Measurements from ENCODE around the gene SDHC. TPM values are rescaled to one million over a fixed set of nuclear protein-coding genes. Genes with fewer than 3 reads are reported as not detected.

Gene SDHC
- total RNA-seq, 1 experiment from 2014 or later: 221 TPM

- no peaks in the 10 kb centered on the region for H3K9me3 ChIP-seq (ENCODE audit: control insufficient read depth, insufficient read depth, low read depth, low read length)
- no peaks in the 10 kb centered on the region for H3K36me3 ChIP-seq (ENCODE audit: control insufficient read depth, insufficient read depth, low read length)
- POLR2A ChIA-PET: no interaction called here
- DNase-seq (ENCODE audit: low read depth, low spot score) (no peak), ATAC-seq (no peak)
- no peak overlapping the region for H3K4me3 ChIP-seq (ENCODE audit: low read depth in 2 of 2, low read length in 2 of 2)
- no peaks in the 10 kb centered on the region for H3K27me3 ChIP-seq (ENCODE audit: control insufficient read depth, insufficient read depth, low read length)
- in situ Hi-C loops (cut with HindIII; ENCODE audit: low pct_unique_long_range_greater_than_20kb, low sequenced_read_pairs) (no loop called here), intact Hi-C loops (cut with micrococcal nuclease; ENCODE audit: unreplicated experiment) (no loop called here)
- TF ChIP-seq, protein P1, sequence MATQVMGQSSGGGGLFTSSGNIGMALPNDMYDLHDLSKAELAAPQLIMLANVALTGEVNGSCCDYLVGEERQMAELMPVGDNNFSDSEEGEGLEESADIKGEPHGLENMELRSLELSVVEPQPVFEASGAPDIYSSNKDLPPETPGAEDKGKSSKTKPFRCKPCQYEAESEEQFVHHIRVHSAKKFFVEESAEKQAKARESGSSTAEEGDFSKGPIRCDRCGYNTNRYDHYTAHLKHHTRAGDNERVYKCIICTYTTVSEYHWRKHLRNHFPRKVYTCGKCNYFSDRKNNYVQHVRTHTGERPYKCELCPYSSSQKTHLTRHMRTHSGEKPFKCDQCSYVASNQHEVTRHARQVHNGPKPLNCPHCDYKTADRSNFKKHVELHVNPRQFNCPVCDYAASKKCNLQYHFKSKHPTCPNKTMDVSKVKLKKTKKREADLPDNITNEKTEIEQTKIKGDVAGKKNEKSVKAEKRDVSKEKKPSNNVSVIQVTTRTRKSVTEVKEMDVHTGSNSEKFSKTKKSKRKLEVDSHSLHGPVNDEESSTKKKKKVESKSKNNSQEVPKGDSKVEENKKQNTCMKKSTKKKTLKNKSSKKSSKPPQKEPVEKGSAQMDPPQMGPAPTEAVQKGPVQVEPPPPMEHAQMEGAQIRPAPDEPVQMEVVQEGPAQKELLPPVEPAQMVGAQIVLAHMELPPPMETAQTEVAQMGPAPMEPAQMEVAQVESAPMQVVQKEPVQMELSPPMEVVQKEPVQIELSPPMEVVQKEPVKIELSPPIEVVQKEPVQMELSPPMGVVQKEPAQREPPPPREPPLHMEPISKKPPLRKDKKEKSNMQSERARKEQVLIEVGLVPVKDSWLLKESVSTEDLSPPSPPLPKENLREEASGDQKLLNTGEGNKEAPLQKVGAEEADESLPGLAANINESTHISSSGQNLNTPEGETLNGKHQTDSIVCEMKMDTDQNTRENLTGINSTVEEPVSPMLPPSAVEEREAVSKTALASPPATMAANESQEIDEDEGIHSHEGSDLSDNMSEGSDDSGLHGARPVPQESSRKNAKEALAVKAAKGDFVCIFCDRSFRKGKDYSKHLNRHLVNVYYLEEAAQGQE (IDR thresholded peaks at IDR 0.05; ENCODE audit: insufficient read depth in 1 of 2, low read depth in 2 of 2, low read length in 1 of 2): no peak
- no peak for TF ChIP-seq POLR2AphosphoS5 (IDR thresholded peaks at IDR 0.05; ENCODE audit: low read depth, low read length)
- TF ChIP-seq, protein P2, sequence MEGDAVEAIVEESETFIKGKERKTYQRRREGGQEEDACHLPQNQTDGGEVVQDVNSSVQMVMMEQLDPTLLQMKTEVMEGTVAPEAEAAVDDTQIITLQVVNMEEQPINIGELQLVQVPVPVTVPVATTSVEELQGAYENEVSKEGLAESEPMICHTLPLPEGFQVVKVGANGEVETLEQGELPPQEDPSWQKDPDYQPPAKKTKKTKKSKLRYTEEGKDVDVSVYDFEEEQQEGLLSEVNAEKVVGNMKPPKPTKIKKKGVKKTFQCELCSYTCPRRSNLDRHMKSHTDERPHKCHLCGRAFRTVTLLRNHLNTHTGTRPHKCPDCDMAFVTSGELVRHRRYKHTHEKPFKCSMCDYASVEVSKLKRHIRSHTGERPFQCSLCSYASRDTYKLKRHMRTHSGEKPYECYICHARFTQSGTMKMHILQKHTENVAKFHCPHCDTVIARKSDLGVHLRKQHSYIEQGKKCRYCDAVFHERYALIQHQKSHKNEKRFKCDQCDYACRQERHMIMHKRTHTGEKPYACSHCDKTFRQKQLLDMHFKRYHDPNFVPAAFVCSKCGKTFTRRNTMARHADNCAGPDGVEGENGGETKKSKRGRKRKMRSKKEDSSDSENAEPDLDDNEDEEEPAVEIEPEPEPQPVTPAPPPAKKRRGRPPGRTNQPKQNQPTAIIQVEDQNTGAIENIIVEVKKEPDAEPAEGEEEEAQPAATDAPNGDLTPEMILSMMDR (IDR thresholded peaks at IDR 0.05): no peak
- no peak for TF ChIP-seq TCF7L2 (IDR thresholded peaks at IDR 0.05; ENCODE audit: low read depth, low read length)
- no peak for TF ChIP-seq SIN3A (IDR thresholded peaks at IDR 0.05; ENCODE audit: borderline replicate concordance, insufficient read depth, low read depth, low read length)
- H3K4me1 ChIP-seq (ENCODE audit: control insufficient read depth, insufficient read depth, low read length): no peaks in the 10 kb centered on the region
- no peak overlapping the region for H3K27ac ChIP-seq (ENCODE audit: low read length)
- BruUV-seq (replicated peaks): no TSS peak
- CTCF ChIA-PET: no interaction called here
Measured at GRCh38 chr1:161267321-161267720, 46.9 kb upstream of the SDHC start.

DNA sequence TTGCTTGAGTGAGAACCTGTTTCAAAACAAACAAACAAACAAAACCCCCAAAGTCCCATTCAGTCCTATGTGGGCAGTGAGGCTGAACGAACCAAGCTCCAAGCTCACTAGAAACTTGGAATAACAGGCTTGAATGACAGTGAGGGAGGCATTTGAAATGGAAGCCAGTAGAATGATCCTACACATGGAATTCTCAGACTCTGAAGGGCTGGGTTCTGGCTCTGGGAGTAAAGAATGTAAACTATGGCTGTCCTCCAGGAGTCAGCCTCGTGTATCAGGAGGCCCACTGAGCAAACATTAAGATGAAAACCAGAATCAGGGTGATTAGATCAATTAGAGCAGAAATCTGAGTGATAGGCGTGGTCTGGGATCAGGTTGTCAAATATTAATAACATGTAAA, 40.8 kb upstream of the SDHC start:
- CTCF ChIA-PET: no interaction called here
- in situ Hi-C loops (cut with HindIII; ENCODE audit: low pct_unique_long_range_greater_than_20kb, low sequenced_read_pairs): no loop called here
- H3K27me3 ChIP-seq (ENCODE audit: control insufficient read depth, insufficient read depth, low read length): peaks cover 4% of the 10 kb centered on the region; the same call in 1 of the 2 replicates
- H3K27ac ChIP-seq (ENCODE audit: low read length): no peak overlapping the region
- no peak for DNase-seq (ENCODE audit: low read depth, low spot score)
- no peak overlapping the region for H3K4me3 ChIP-seq (ENCODE audit: low read depth in 2 of 2, low read length in 2 of 2)
- TF ChIP-seq, protein P2 (IDR thresholded peaks at IDR 0.05): no peak
- no peaks in the 10 kb centered on the region for H3K9me3 ChIP-seq (ENCODE audit: control insufficient read depth, insufficient read depth, low read depth, low read length)
- no peaks in the 10 kb centered on the region for H3K4me1 ChIP-seq (ENCODE audit: control insufficient read depth, insufficient read depth, low read length)
- POLR2A ChIA-PET: no interaction called here
- no peak for ATAC-seq
- no peaks in the 10 kb centered on the region for H3K36me3 ChIP-seq (ENCODE audit: control insufficient read depth, insufficient read depth, low read length)
- intact Hi-C loops (cut with micrococcal nuclease; ENCODE audit: unreplicated experiment): no loop called here
- no TSS peak for BruUV-seq (replicated peaks)

DNA sequence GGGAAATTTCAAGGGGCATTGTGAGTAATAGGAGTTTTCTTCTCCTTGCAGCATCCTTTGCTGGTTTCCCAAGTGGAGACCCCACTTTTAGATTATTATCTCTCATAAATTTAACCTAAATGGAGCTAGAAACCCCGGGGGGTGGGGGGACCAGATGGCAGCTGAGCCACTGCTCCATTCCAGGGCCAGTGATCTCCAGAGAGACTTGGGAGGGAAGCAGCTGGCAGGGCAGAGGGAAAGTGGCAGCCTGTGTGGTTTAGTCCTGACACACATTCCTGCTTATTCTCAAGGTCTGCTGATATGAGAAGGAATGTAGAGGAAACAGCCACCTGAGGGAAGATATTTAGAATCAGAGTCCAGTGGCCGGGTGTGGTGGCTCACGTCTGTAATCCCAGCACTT, 39.3 kb upstream of the SDHC start:
- CTCF ChIA-PET: no interaction called here
- BruUV-seq (replicated peaks): no TSS peak
- Histone ChIP-seq H3K27me3 (ENCODE audit: control insufficient read depth, insufficient read depth, low read length) (peaks cover 8% of the 10 kb centered on the region; the same call in 1 of the 2 replicates), H3K4me1 (ENCODE audit: control insufficient read depth, insufficient read depth, low read length) (no peaks in the 10 kb centered on the region), H3K36me3 (ENCODE audit: control insufficient read depth, insufficient read depth, low read length) (no peaks in the 10 kb centered on the region), H3K9me3 (ENCODE audit: control insufficient read depth, insufficient read depth, low read depth, low read length) (no peaks in the 10 kb centered on the region), H3K4me3 (ENCODE audit: low read depth in 2 of 2, low read length in 2 of 2) (no peak overlapping the region), H3K27ac (ENCODE audit: low read length) (no peak overlapping the region)
- POLR2A ChIA-PET: interaction anchor here (0.5 kb wide), 1 partner anchor 26 kb away, joined by 4 read pairs; no protein-coding TSS in a partner anchor
- TF ChIP-seq, protein P2 (IDR thresholded peaks at IDR 0.05): no peak
- TF ChIP-seq POLR2AphosphoS5 (IDR thresholded peaks at IDR 0.05; ENCODE audit: low read depth, low read length) (no peak), TCF7L2 (IDR thresholded peaks at IDR 0.05; ENCODE audit: low read depth, low read length) (no peak)
- TF ChIP-seq, protein P1 (IDR thresholded peaks at IDR 0.05; ENCODE audit: insufficient read depth in 1 of 2, low read depth in 2 of 2, low read length in 1 of 2): no peak
- ATAC-seq (no peak), DNase-seq (ENCODE audit: low read depth, low spot score) (no peak)
- in situ Hi-C loops (cut with HindIII; ENCODE audit: low pct_unique_long_range_greater_than_20kb, low sequenced_read_pairs) (no loop called here), intact Hi-C loops (cut with micrococcal nuclease; ENCODE audit: unreplicated experiment) (no loop called here)
